Natural killer cell (primary cell): ENCODE data around the gene SMIM7. TPM values are rescaled to one million over a fixed set of nuclear protein-coding genes. Genes with fewer than 3 reads are reported as not detected.
A peak's percentile ranks its signal among the peaks of the same experiment; 100 is the strongest.

ENCODE experiments used
- ATAC-seq, 3 donors: fragments of 150-1000 bp in 2 of 3; fragments of 200-7000 bp in 1 of 3; cut with Tn5 transposase; 1 replicate in 1 of 3; 2 replicates in 2 of 3; pipeline ENCODE4 v1.10.0; 2021; ENCODE audit warnings: mild to moderate bottlenecking in 2 of 3, moderate library complexity in 2 of 3
- DNase-seq, 2 donors: peaks; one replicate each; pipeline versions ENCODE4 v3.0.0 to v3.0.0-alpha.2; 2013 to 2021; ENCODE audit warnings: mixed read lengths in 1 of 2
- H3K27ac ChIP-seq: one replicate; pipeline ENCODE4 v1.5.1; 2013; ENCODE audit warnings: mild to moderate bottlenecking, low read length
- H3K27me3 ChIP-seq: one replicate; pipeline ENCODE4 v1.6.1; 2013; ENCODE audit warnings: low read length; ENCODE audit not compliant: control insufficient read depth, insufficient read depth
- H3K36me3 ChIP-seq: one replicate; pipeline ENCODE4 v1.6.1; 2013; ENCODE audit warnings: low read length; ENCODE audit not compliant: control insufficient read depth, insufficient read depth
- H3K4me1 ChIP-seq: one replicate; pipeline ENCODE4 v1.6.1; 2013; ENCODE audit warnings: low read length; ENCODE audit not compliant: control insufficient read depth, insufficient read depth
- H3K4me3 ChIP-seq: one replicate; pipeline ENCODE4 v1.5.1; 2013; ENCODE audit warnings: low read length
- H3K9me3 ChIP-seq: one replicate; pipeline ENCODE4 v1.6.1; 2013; ENCODE audit warnings: low read length; ENCODE audit not compliant: control insufficient read depth, insufficient read depth
- H3K27ac Mint-ChIP-seq, 2 donors: one replicate each; pipeline ENCODE4 v1.8.0; 2022; ENCODE audit warnings: mild to moderate bottlenecking in 2 of 2, mixed read lengths in 2 of 2, moderate library complexity in 1 of 2
- H3K27me3 Mint-ChIP-seq, 2 donors: one replicate each; pipeline ENCODE4 v1.8.0; 2022; ENCODE audit warnings: low read depth in 2 of 2, mixed read lengths in 2 of 2
- H3K36me3 Mint-ChIP-seq: one replicate; pipeline ENCODE4 v1.8.0; 2022; ENCODE audit warnings: mixed read lengths
- H3K4me1 Mint-ChIP-seq, 2 donors: one replicate each; pipeline ENCODE4 v1.8.0; 2022; ENCODE audit warnings: mixed read lengths in 2 of 2
- H3K4me3 Mint-ChIP-seq: one replicate; pipeline ENCODE4 v1.8.0; 2022; ENCODE audit warnings: mild to moderate bottlenecking, moderate library complexity, mixed read lengths
- H3K9me3 Mint-ChIP-seq, 2 donors: one replicate each; pipeline ENCODE4 v1.8.0; 2022; ENCODE audit warnings: mixed read lengths in 2 of 2
- WGBS: methylation state at CpG from one replicate; pipeline ENCODE4 v1.1.7; 2013; ENCODE audit warnings: missing lambda C conversion rate; ENCODE audit not compliant: insufficient coverage; 5-methylcytosine and 5-hydroxymethylcytosine counted together
- intact Hi-C: fragments of 100-400 bp; cut with micrococcal nuclease; formaldehyde crosslinking; loops from one replicate; pipeline ENCODE4 v1.14.2; 2022
- total RNA-seq, 4 donors: library from RNA; stranded (reverse); fragments of 120-200 nt in 1 of 4; gene quantifications; one replicate each; pipeline versions ENCODE4 v1.2.3 to v1.2.4, GENCODE V29; 2013 to 2022
- TF ChIP-seq, protein P1 (sequence below): fragments of 200-600 bp; IDR thresholded peaks from one replicate; pipeline ENCODE4 v1.8.0; 2022; ENCODE audit warnings: antibody characterized with exemption

Gene SMIM7
- total RNA-seq, 3 donors from 2014 or later (not counting 1 experiment from before 2014, with no cell fraction given), result 63.2 to 88.4 (median 76.0) TPM

DNA sequence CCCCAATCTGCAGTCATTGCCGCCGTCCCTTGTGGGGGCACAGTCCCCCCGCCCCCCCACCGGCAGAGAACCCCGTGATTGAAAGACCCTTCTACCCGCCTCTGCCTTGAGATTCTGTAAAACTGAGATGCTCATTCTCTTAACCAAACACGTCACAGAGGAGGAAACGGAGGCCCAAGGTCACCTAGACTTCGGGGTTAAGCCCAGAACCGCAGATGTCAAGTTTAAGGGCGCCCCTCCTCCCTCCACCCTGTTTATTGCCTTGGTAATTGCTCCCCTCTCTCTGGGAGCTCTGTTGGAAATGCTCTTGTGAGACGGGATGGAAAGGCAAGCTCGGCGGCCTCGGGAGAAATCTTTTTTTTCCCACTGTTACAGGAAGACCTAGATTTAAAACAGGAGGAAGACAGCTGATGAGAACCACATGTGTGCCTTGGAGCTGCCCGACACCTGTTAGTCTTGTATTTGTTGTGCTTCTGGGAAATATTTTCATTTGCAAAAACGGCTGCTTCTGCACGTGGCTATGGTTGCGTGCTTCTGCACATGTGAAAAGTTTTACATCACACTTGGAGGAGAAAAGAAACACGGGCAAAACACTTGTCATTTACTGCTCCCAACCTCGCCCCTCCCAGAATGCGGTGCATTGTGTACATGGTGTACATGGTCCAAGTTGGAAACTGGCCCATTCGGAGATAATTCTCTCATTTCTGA, 30.8 kb downstream of the SMIM7 start:
- Mint-ChIP-seq H3K4me1 (peaks cover 28 to 37% of the 10 kb centered on the region in 2 donors), H3K4me3 (peak overlapping the region; percentile 89), H3K27me3 (no peaks in the 10 kb centered on the region), H3K27ac (peak overlapping the region; percentile 79 to 95), H3K36me3 (no peaks in the 10 kb centered on the region), H3K9me3 (no peaks in the 10 kb centered on the region)
- DNase-seq, result no peak
- ATAC-seq, result no peak
- Histone ChIP-seq H3K4me3 (peak overlapping the region; percentile 79), H3K36me3 (peaks cover 9% of the 10 kb centered on the region), H3K9me3 (no peaks in the 10 kb centered on the region), H3K4me1 (peaks cover 18% of the 10 kb centered on the region), H3K27me3 (no peaks in the 10 kb centered on the region), H3K27ac (peak overlapping the region; percentile 77)
- intact Hi-C loops, result loop anchor here (1.0 to 2.0 kb wide), 4 partner anchors 30 to 87 kb away; partner anchors contain the start of genes CHERP and SLC35E1
- WGBS, result 21% methylated on average over 23 of the region's 23 CpGs
- TF ChIP-seq, protein P1, sequence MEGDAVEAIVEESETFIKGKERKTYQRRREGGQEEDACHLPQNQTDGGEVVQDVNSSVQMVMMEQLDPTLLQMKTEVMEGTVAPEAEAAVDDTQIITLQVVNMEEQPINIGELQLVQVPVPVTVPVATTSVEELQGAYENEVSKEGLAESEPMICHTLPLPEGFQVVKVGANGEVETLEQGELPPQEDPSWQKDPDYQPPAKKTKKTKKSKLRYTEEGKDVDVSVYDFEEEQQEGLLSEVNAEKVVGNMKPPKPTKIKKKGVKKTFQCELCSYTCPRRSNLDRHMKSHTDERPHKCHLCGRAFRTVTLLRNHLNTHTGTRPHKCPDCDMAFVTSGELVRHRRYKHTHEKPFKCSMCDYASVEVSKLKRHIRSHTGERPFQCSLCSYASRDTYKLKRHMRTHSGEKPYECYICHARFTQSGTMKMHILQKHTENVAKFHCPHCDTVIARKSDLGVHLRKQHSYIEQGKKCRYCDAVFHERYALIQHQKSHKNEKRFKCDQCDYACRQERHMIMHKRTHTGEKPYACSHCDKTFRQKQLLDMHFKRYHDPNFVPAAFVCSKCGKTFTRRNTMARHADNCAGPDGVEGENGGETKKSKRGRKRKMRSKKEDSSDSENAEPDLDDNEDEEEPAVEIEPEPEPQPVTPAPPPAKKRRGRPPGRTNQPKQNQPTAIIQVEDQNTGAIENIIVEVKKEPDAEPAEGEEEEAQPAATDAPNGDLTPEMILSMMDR, result no peak

DNA sequence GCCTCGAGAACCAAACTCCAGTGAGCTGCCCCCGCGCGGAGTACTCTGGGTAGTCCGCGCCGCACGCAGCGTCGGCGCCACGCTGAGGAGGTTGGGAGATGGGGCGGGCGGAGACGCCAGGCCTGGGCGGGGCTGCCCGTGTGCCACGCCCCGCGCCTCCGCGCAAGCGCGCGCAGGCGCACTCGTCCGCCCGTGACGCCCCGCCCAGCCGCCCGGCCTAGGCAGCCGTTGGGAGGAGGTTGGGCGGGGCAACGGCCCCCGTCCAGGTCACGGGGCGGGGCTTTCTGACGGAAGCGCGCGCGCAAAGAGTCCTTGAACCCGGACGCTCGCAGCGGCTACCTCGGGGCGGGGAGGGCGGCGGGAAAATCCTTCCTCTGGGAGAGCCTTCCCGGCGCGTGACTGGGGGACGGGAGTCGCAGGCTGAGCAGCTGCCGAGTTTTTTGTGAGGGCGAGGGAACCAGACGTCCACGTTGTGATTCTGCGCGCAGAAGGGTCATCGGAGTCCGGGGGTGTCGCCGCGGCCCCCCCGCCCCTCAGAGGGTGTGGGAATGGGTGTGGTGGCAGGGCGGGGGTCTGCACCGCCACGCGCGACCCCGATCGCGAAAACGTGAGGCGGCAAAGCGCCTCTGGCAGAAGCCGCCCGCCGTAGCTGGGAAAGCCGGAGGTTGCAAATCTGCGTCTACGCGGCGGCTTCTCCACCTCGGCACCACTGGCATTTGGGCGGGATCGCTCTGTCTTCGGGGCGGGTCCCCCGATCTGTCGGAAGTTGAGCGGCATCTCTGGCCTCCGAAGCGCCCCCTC, 31.6 kb downstream of the SMIM7 start, which contains the start of gene MED26:
Gene MED26, minus strand, starts transcription at position 22 of the 801 bp plus-strand sequence. CDS start 261 bp downstream, outside the sequence.
- H3K27ac Mint-ChIP-seq, result peak within 1 kb of the TSS; percentile 85 to 95
- H3K4me3 Mint-ChIP-seq, result peak within 1 kb of the TSS; percentile 92
- peaks cover 18% of the 10 kb centered on the region for H3K4me1 ChIP-seq
- peak within 1 kb of the TSS; percentile 77 for H3K27ac ChIP-seq
- no peaks in the 10 kb centered on the region for H3K9me3 Mint-ChIP-seq
- TF ChIP-seq, protein P1, result no peak
- no peaks in the 10 kb centered on the region for H3K27me3 ChIP-seq
- H3K27me3 Mint-ChIP-seq, result no peaks in the 10 kb centered on the region
- intact Hi-C loops, result loop anchor here (1.0 to 2.0 kb wide), 4 partner anchors 31 to 86 kb away; partner anchors contain the start of genes CHERP and SLC35E1
- no peaks in the 10 kb centered on the region for H3K9me3 ChIP-seq
- H3K4me1 Mint-ChIP-seq, result peaks cover 28 to 42% of the 10 kb centered on the region in 2 donors
- DNase-seq (peak; percentile 94 to 97), ATAC-seq (peak; percentile 94 to 99 (median 94))
- H3K36me3 ChIP-seq, result peaks cover 13% of the 10 kb centered on the region
- peak within 1 kb of the TSS; percentile 79 for H3K4me3 ChIP-seq
- H3K36me3 Mint-ChIP-seq, result no peaks in the 10 kb centered on the region
- under 1% methylated on average over 98 of the region's 98 CpGs for WGBS

DNA sequence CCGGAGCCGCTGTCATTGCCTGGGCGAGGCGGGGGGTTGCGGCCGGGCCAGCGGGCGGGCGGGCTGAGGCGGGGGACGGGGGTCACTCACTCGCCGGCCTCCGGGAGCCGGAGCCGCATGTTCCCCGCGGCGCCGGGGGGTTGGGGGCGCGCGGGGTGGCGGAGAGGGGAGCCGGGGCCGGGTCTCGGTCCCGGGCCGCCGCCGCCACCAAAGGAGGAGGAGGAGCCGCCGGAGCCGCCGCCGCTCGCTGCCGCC, 32.1 kb downstream of the SMIM7 start:
- Histone ChIP-seq H3K36me3 (peaks cover 17% of the 10 kb centered on the region), H3K27ac (no peak overlapping the region), H3K9me3 (no peaks in the 10 kb centered on the region), H3K4me1 (peaks cover 18% of the 10 kb centered on the region), H3K4me3 (peak overlapping the region; percentile 65), H3K27me3 (no peaks in the 10 kb centered on the region)
- TF ChIP-seq, protein P1, result no peak
- no peaks in the 10 kb centered on the region for H3K36me3 Mint-ChIP-seq
- DNase-seq (no peak), ATAC-seq (peak in 2 of 3 donors; percentile 0 to 1)
- under 1% methylated on average over 38 of the region's 38 CpGs for WGBS
- H3K9me3 Mint-ChIP-seq, result no peaks in the 10 kb centered on the region
- H3K4me1 Mint-ChIP-seq, result peaks cover 28 to 43% of the 10 kb centered on the region in 2 donors
- peak overlapping the region; percentile 89 for H3K4me3 Mint-ChIP-seq
- H3K27ac Mint-ChIP-seq, result peak overlapping the region; percentile 85 to 95
- intact Hi-C loops, result loop anchor here (1.0 to 2.0 kb wide), 4 partner anchors 31 to 86 kb away; partner anchors contain the start of genes CHERP and SLC35E1
- H3K27me3 Mint-ChIP-seq, result no peaks in the 10 kb centered on the region
